ENCODE measurements around the gene COX15. TPM values are rescaled to one million over a fixed set of nuclear protein-coding genes. Genes with fewer than 3 reads are reported as not detected.

The COX15 gene
- total and polyA plus RNA-seq, 10 donors: 14.1 to 51.1 (median 34.3) TPM

GRCh38 chr10:99775850-99776249 is 43.9 kb upstream of the COX15 start:
- Histone ChIP-seq H3K9me3 (no peaks in the 10 kb centered on the region), H3K4me1 (peaks cover 0 to 49% (median 7%) of the 10 kb centered on the region in 6 donors), H3K27me3 (replicated peaks in 1 of 7) (no peaks in the 10 kb centered on the region), H3K4me3 (no peak overlapping the region), H3K27ac (no peak overlapping the region), H3K36me3 (no peaks in the 10 kb centered on the region)
- TF ChIP-seq CTCF (IDR thresholded peaks at IDR 0.05 in 8 of 11, conservative IDR thresholded peaks at IDR 0.05 in 3 of 11) (no peak), POLR2AphosphoS5 (IDR thresholded peaks at IDR 0.05) (no peak), POLR2A (IDR thresholded peaks at IDR 0.05) (no peak)
- DNase-seq: no peak
- intact Hi-C loops (cut with DNase I; ENCODE audit: low total_unique reads): no loop called here

- no peak overlapping the region for H3K4me3 ChIP-seq
- whole genome bisulfite sequencing, 5 donors: 88 to 92% (median 88%) methylated on average over 4 of the region's 4 CpGs
- TF ChIP-seq POLR2AphosphoS5 (IDR thresholded peaks at IDR 0.05): no peak
- TF ChIP-seq CTCF (IDR thresholded peaks at IDR 0.05 in 8 of 11, conservative IDR thresholded peaks at IDR 0.05 in 3 of 11): no peak
- no peak for TF ChIP-seq POLR2A (IDR thresholded peaks at IDR 0.05)
- no peaks in the 10 kb centered on the region for H3K4me1 ChIP-seq
- H3K9me3 ChIP-seq: no peaks in the 10 kb centered on the region
- no peak overlapping the region for H3K27ac ChIP-seq
- DNase-seq: no peak
- intact Hi-C loops (cut with DNase I; ENCODE audit: low total_unique reads): no loop called here
- H3K27me3 ChIP-seq (replicated peaks in 1 of 7): no peaks in the 10 kb centered on the region
- no peaks in the 10 kb centered on the region for H3K36me3 ChIP-seq
Measured at GRCh38 chr10:99770408-99771045, 38.6 kb upstream of the COX15 start.

- DNase-seq: no peak
Measured at GRCh38 chr10:99769706-99770105, 37.8 kb upstream of the COX15 start.

GRCh38 chr10:99768556-99768955 is 36.6 kb upstream of the COX15 start:
- intact Hi-C loops (cut with DNase I; ENCODE audit: low total_unique reads): no loop called here
- no peak for TF ChIP-seq POLR2AphosphoS5 (IDR thresholded peaks at IDR 0.05)
- TF ChIP-seq CTCF (IDR thresholded peaks at IDR 0.05 in 8 of 11, conservative IDR thresholded peaks at IDR 0.05 in 3 of 11): no peak
- TF ChIP-seq POLR2A (IDR thresholded peaks at IDR 0.05): no peak
- 80 to 89% (median 86%) methylated on average over 2 of the region's 2 CpGs for WGBS, 5 donors

More at GRCh38 chr10:99769706-99770105, 37.8 kb upstream of the COX15 start:
- intact Hi-C loops (cut with DNase I; ENCODE audit: low total_unique reads): no loop called here
- no peak overlapping the region for H3K4me3 ChIP-seq
- H3K27ac ChIP-seq: no peak overlapping the region
- no peaks in the 10 kb centered on the region for H3K9me3 ChIP-seq
- H3K27me3 ChIP-seq (replicated peaks in 1 of 7): no peaks in the 10 kb centered on the region
- TF ChIP-seq CTCF (IDR thresholded peaks at IDR 0.05 in 8 of 11, conservative IDR thresholded peaks at IDR 0.05 in 3 of 11): no peak
- TF ChIP-seq POLR2AphosphoS5 (IDR thresholded peaks at IDR 0.05): no peak
- no peak for TF ChIP-seq POLR2A (IDR thresholded peaks at IDR 0.05)
- no peaks in the 10 kb centered on the region for H3K36me3 ChIP-seq
- H3K4me1 ChIP-seq: no peaks in the 10 kb centered on the region
- 79 to 87% (median 82%) methylated on average over 5 of the region's 5 CpGs for whole genome bisulfite sequencing, 5 donors

More at GRCh38 chr10:99768556-99768955, 36.6 kb upstream of the COX15 start:
- no peaks in the 10 kb centered on the region for H3K27me3 ChIP-seq (replicated peaks in 1 of 7)
- no peak overlapping the region for H3K27ac ChIP-seq
- no peaks in the 10 kb centered on the region for H3K4me1 ChIP-seq
- no peak overlapping the region for H3K4me3 ChIP-seq
- DNase-seq: no peak
- no peaks in the 10 kb centered on the region for H3K9me3 ChIP-seq
- no peaks in the 10 kb centered on the region for H3K36me3 ChIP-seq
